Epithelial cell of esophagus (primary cell): ENCODE measurements around the gene KCTD20.

Experiments used
- DNase-seq: peaks from one replicate; pipeline ENCODE4 v3.0.0; 2010; ENCODE audit warnings: low read depth
- H3K4me3 ChIP-seq: 2 replicates; pipeline ENCODE4 v1.5.1; 2011; ENCODE audit warnings: mild to moderate bottlenecking, low read length, control low read depth
- TF ChIP-seq, protein P1 (sequence below): IDR thresholded peaks from 2 replicates; pipeline ENCODE4 v1.5.1; 2011; ENCODE audit warnings: low read depth, mild to moderate bottlenecking, low read length, control low read depth, inconsistent platforms; ENCODE audit not compliant: insufficient read depth; ENCODE audit errors: missing control alignments

The KCTD20 gene

DNA sequence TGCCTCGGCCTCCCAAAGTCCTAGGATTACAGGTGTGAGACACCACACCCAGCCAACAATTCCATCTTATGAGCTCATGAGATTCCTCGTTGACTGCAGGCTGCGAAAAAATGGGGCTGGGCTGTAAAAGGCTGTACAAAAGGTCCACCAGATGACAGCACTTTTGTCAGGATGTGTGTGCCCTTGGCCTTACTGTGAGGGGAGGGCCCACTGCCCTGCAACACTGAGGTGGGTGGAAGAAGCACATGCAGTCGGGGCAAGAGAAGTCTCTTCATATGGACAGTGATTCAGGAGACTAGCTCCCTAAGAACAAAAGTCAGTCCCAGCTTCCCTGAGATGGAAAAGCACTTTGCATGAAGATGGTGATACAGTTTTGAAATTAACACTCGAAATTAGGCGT, 50.5 kb downstream of the KCTD20 start:
- no peak overlapping the region for H3K4me3 ChIP-seq
- DNase-seq, result no peak
- TF ChIP-seq, protein P1, sequence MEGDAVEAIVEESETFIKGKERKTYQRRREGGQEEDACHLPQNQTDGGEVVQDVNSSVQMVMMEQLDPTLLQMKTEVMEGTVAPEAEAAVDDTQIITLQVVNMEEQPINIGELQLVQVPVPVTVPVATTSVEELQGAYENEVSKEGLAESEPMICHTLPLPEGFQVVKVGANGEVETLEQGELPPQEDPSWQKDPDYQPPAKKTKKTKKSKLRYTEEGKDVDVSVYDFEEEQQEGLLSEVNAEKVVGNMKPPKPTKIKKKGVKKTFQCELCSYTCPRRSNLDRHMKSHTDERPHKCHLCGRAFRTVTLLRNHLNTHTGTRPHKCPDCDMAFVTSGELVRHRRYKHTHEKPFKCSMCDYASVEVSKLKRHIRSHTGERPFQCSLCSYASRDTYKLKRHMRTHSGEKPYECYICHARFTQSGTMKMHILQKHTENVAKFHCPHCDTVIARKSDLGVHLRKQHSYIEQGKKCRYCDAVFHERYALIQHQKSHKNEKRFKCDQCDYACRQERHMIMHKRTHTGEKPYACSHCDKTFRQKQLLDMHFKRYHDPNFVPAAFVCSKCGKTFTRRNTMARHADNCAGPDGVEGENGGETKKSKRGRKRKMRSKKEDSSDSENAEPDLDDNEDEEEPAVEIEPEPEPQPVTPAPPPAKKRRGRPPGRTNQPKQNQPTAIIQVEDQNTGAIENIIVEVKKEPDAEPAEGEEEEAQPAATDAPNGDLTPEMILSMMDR, result no peak

DNA sequence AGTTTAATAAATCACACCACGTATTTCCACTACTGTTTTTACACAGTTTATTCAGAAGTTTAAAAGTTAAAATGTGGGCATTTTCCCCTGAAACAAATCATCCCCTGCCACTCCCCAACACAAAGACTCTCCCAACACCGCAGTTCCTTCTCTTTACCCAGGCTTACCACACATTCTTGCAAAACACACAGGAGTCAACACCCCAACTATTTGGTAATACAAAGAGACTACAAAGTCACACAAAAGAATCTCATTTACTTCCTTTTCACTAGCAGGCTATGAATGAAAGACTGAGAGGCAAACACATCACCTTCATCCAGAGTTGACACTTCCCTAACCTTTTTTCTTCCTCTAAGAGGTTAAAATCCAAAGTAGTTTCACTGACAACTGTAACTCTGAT, 51.1 kb downstream of the KCTD20 start:
- TF ChIP-seq, protein P1, result no peak
- no peak overlapping the region for H3K4me3 ChIP-seq
- peak; percentile 72 for DNase-seq

DNA sequence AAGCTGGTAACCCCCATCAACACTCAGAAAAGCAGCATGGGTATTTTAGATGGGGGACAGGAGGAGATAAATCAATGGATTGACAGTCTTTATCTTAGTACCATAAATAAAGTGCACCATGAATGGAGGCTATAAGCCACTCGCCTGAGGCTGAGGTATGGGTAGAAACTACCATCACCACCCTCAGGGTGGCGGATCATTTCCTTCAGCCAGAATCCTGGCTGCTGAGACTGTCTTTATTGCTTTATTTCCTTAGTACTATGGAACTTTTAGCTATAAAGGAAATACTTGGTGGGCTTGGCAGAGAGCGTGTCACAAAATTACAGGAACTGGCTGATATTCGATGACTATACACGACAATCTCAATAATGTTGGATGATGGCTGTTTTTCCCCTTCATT, 52.3 kb downstream of the KCTD20 start:
- TF ChIP-seq, protein P1, result no peak
- no peak for DNase-seq
- H3K4me3 ChIP-seq, result no peak overlapping the region

DNA sequence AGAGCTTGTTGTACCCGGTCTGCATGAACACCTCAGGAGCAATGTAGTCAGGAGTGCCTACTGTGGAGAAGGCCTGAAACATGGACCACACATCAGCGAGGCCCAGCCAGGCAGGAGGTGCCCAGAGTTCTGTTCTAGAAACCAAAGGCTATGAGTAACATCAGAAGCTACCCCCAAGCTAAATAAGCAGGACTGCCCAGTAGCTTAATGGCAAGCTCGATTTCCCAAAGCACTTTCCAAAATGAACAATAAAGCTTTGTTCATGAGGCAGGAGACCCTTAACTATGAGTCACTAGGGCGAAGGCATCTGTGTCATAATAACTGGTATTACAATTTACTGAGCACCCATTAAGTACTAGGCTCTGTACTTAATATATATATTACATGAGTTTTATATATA, 57.1 kb downstream of the KCTD20 start:
- TF ChIP-seq, protein P1, result no peak
- DNase-seq, result no peak
- no peak overlapping the region for H3K4me3 ChIP-seq

DNA sequence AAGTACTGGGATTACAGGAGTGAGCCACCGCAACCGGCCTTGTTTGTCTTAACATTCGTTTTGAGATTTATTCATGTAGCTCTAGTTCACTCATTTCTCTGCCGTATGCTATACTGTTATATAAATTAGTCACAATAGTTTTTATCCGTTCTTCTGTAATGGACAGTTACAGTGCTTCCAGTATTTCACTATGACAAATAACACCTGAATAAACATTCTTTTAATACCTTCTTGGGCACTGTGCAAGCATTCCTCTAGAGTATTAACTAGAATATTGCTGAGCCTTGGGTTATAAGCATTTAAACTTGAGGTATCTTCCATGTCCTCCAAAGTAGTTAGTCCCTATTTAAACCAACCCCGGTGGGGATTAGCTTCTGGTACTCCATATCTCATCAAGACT, 58.9 kb downstream of the KCTD20 start:
- no peak for DNase-seq
- no peak overlapping the region for H3K4me3 ChIP-seq
- TF ChIP-seq, protein P1, result no peak

DNA sequence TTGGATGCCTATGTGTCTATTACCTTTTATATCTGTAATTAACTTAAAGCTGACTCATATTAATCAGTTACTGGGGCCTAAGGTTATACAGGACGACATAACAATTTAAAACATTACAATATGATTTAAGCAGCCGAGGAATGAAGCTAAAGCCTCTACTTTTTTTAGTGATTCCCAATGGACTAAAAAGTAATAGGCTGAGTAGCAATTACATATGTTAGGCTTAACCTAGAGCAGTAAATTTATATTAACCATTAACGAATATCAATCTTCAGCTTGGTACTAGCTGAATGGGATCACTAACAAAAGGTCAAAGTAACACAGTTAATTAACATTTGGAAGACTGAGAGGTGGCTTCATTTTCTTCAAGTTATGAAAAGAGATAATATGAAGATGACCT, 61.4 kb downstream of the KCTD20 start:
- no peak for DNase-seq
- TF ChIP-seq, protein P1, result no peak
- no peak overlapping the region for H3K4me3 ChIP-seq

DNA sequence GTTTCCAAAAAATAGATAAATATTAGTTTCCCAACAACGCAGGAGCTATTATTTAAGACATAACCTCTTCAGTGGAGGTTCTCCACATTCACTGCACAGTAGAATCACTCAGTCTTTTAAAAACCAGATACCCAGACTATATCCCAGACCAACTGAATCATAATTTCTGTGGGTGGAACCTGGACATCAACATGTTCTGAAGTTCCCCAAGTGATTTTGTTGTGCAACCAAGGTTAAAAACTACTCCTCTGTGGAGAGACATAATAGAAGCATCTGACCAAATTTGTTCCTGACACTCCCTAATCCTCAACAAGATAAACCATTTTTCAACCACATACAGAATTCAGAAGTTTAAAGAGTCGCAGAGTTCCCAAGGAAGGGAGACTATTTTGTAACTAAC, 62.2 kb downstream of the KCTD20 start:
- H3K4me3 ChIP-seq, result no peak overlapping the region
- TF ChIP-seq, protein P1, result no peak
- DNase-seq, result no peak
